HFF-Myc (cell line): ENCODE results near the gene BSPH1.
"Not testable (repeated sequence)": the region's sequence is repeated elsewhere in the genome, so short reads cannot be mapped to it uniquely, and the experiment has no call there.

Source experiments
- DNase-seq: peaks from one replicate; pipeline ENCODE4 v3.0.0-alpha.2; 2011; ENCODE audit warnings: low read depth; ENCODE audit errors: extremely low read depth
- H3K4me3 ChIP-seq: replicated peaks from 2 replicates; pipeline ENCODE4 v1.5.1; 2011; ENCODE audit warnings: low read depth, mild to moderate bottlenecking, control low read depth, low read length
- CTCF ChIP-seq: IDR thresholded peaks from 2 replicates; pipeline ENCODE4 v1.5.1; 2012; ENCODE audit warnings: mild to moderate bottlenecking, low read depth, low read length, control low read depth; ENCODE audit errors: missing control alignments

Gene BSPH1

GRCh38 chr19:47949852-47950521, 42.0 kb downstream of the BSPH1 start:
- TF ChIP-seq CTCF, result peak; percentile 39
- not testable (repeated sequence) for H3K4me3 ChIP-seq, DNase-seq

DNA sequence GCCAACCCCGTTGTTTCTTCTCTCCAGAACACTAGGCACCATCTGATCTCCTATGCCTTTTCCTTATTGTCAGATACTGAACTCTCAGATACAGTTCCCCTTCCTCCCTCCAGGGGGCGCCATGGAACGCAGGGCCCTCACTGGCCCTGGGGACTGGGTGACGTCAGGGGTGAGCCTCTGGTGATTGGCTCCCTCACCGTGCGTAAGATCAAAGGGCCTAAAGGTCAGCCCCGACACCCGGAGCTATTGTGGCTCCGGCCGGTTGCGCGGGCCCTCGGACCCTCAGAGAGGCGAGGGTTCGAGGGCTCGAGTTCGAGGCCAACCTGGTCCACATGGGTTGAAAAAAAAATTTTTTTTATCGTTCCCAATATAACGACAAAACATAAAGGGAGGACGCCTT, 63.4 kb downstream of the BSPH1 start:
- H3K4me3 ChIP-seq, DNase-seq: not testable (repeated sequence)

DNA sequence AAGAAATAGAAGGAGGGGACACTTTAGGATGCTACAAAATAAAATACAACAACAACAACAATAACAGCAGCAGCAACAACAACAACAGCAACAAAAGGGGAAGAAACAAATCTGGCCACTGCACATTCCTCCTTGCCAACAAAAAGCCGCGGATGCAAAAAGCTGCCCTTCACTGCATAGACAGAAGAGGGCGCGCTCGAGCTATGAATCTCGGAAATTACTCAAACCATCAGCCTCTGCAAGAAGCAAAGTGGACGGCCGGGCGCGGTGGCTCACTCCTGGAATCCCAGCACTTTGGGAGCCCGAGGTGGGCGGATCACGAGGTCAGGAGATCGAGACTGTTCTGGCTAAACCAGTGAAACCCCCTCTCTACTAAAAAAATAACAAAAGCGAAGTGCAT, 71.9 kb downstream of the BSPH1 start:
- H3K4me3 ChIP-seq, DNase-seq: not testable (repeated sequence)
